ENCODE data around the gene LRFN3.

Gene LRFN3

DNA sequence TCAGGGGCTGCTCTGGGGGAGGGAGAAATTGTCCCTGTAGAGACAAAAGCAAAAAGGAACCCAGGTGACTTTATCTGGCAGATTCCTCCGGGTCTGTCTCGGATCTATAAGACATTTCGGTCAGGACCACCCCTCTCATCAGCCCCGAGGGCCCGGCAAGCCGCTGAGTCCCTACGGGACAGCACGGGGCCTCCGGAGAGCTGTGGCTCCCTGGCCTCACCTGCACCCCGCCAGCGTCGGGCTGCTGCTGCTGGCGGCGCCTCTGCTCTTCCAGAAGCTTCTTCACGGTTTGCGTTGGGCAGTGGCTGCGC is 37.7 kb upstream of the LRFN3 start:
- no peaks in the 10 kb centered on the region for H3K27me3 ChIP-seq (ENCODE audit: control insufficient read depth, insufficient read depth, low read length)
- H3K4me1 ChIP-seq (ENCODE audit: control insufficient read depth, insufficient read depth, low read length) = peaks cover 14% of the 10 kb centered on the region
- H3K4me3 ChIP-seq (ENCODE audit: low read length) = peak overlapping the region; percentile 38
- peak overlapping the region; percentile 83 for H3K9ac ChIP-seq (ENCODE audit: low read length)
- H3K9me3 ChIP-seq (ENCODE audit: control insufficient read depth, low read length) = no peaks in the 10 kb centered on the region
- no peaks in the 10 kb centered on the region for H3K36me3 ChIP-seq (ENCODE audit: control insufficient read depth, insufficient read depth, low read length)

DNA sequence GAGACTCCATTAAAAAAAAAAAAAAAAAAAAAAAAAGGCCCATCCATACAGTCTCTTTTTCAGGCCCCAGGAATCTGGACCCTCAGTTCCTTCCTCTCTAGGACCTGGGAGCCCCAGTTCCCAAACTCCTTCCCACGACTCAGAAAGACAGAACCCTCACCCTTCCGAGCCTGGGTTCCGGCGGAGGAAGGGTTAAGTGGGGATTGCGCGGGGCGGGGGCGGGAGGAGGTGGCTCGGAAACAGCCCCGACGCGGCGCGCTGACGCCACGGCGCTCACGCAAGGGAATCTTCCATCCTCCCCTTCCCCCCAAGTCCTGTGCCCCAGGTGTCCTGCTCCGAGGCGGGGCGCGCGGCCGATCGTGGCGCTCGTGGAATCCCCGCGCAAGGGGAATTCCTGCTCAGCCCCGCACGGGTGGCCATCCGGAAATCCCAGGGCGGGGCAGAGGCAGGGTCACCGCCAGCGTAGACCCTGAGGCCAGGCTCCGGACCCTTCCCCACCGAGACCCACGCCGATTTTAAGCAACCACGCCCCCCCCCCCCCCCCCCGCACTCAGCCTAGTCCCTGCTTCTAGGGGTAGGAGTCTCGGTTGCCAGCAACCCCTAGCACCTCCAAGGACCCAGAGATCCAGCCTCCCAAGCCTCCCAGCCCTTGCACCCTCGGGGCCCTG is 36.5 kb upstream of the LRFN3 start:
- Histone ChIP-seq H3K9ac (ENCODE audit: low read length) (peak overlapping the region; percentile 84), H3K27me3 (ENCODE audit: control insufficient read depth, insufficient read depth, low read length) (no peaks in the 10 kb centered on the region), H3K4me3 (ENCODE audit: low read length) (peak overlapping the region; percentile 87), H3K4me1 (ENCODE audit: control insufficient read depth, insufficient read depth, low read length) (peaks cover 17% of the 10 kb centered on the region), H3K36me3 (ENCODE audit: control insufficient read depth, insufficient read depth, low read length) (no peaks in the 10 kb centered on the region), H3K9me3 (ENCODE audit: control insufficient read depth, low read length) (no peaks in the 10 kb centered on the region)

DNA sequence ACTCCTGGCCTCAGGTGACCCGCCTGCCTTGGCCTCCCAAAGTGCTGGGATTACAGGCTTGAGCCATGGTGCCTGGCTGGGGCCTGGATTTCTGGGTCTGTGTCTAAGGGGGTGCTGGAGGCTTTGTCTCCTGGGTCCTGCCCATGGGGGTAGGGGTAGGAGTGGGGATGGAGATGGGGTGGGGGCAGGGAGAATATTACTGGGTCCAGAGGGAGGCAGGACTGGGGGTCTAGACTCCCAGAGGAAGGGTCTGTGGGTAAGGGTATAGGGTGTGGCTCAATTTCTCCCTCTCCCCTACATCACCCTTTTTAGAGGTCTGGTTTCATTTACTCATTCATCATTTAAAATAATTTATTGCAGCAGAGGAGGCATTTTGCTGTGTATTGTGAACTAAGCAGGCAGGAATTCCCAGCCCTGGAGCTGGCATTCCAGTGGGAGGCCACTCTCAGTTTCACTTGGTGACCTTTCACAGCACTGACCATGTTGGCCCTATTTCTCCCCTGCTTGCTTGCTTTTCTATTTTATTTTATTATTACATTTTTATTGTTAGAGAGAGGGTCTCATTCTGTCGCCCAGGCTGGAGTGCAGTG is 35.0 kb upstream of the LRFN3 start:
- no peak overlapping the region for H3K4me3 ChIP-seq (ENCODE audit: low read length)
- no peaks in the 10 kb centered on the region for H3K9me3 ChIP-seq (ENCODE audit: control insufficient read depth, low read length)
- no peaks in the 10 kb centered on the region for H3K27me3 ChIP-seq (ENCODE audit: control insufficient read depth, insufficient read depth, low read length)
- H3K36me3 ChIP-seq (ENCODE audit: control insufficient read depth, insufficient read depth, low read length) = no peaks in the 10 kb centered on the region
- no peak overlapping the region for H3K9ac ChIP-seq (ENCODE audit: low read length)
- H3K4me1 ChIP-seq (ENCODE audit: control insufficient read depth, insufficient read depth, low read length) = peaks cover 17% of the 10 kb centered on the region

DNA sequence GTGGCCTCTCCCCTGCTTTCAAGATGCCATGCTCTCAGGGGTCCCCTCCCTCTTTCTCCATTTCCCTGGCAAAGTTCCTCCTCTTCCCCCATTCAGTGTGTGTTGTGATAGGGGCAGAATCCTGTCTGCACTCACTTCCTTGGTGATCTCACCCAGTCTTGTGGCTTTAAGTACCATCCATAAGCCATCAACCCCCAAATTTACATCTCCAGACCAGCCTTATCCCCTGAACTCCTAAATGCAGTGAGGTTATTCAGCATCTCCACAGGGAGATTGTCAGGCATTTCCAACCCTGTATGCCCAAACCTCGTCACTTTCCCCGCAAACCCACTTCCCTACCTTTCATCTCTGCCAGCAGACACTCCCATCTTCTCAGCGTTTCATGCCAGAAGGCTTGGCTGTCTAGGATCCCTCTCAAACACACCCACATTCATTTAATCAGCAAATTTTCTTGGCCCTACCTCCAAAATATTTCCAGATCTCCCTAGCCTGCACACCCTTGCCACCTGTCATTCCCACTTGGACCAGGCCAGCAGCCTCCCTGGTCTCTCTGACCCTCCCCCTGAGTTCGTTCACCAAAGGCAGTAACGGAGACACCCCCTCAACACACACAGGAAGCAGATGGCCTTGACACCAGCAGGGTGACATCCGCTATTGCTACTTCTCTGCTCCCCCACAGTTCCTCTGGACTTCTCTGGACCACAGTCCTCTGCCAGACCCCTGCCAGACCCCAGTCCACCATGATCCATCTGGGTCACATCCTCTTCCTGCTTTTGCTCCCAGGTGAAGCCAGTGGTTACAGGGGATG is 34.1 kb upstream of the LRFN3 start, which contains the start of gene HCST:
TSS of gene HCST (plus strand) at position 676 of the 808 bp plus-strand sequence. CDS start at position 741, 65 bp downstream.
- H3K4me3 ChIP-seq (ENCODE audit: low read length) = no peak within 1 kb of the TSS
- peaks cover 17% of the 10 kb centered on the region for H3K4me1 ChIP-seq (ENCODE audit: control insufficient read depth, insufficient read depth, low read length)
- H3K9me3 ChIP-seq (ENCODE audit: control insufficient read depth, low read length) = no peaks in the 10 kb centered on the region
- H3K9ac ChIP-seq (ENCODE audit: low read length) = peak within 1 kb of the TSS; percentile 8
- H3K27me3 ChIP-seq (ENCODE audit: control insufficient read depth, insufficient read depth, low read length) = no peaks in the 10 kb centered on the region
- H3K36me3 ChIP-seq (ENCODE audit: control insufficient read depth, insufficient read depth, low read length) = no peaks in the 10 kb centered on the region

DNA sequence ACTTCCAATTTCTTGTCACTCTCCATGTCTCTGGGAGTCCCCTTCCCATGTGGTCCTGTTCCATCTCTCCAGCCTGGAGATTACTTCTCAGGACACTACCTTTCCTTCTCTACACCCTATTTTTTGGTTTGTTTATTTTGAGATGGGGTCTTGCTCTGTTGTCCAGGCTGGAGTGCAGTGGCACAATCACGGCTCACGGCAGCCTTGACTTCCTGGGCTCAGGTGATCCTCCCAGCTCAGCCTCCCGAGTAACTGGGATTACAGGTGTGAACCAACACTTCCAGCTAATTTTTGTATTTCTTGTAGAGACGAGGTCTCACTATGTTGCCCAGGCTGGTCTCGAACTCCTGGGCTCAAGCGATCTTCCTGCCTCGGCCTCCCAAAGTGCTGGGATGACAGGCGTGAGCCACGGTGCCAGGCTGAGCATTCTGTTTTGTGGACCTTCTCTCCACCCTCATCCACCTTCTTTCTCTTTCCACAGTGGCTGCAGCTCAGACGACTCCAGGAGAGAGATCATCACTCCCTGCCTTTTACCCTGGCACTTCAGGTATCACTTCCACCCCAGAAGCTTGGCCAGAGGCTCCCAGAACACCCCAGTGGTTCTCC is 33.2 kb upstream of the LRFN3 start:
- peak overlapping the region; percentile 8 for H3K9ac ChIP-seq (ENCODE audit: low read length)
- no peaks in the 10 kb centered on the region for H3K9me3 ChIP-seq (ENCODE audit: control insufficient read depth, low read length)
- no peak overlapping the region for H3K4me3 ChIP-seq (ENCODE audit: low read length)
- H3K4me1 ChIP-seq (ENCODE audit: control insufficient read depth, insufficient read depth, low read length) = peaks cover 13% of the 10 kb centered on the region
- H3K36me3 ChIP-seq (ENCODE audit: control insufficient read depth, insufficient read depth, low read length) = no peaks in the 10 kb centered on the region
- H3K27me3 ChIP-seq (ENCODE audit: control insufficient read depth, insufficient read depth, low read length) = no peaks in the 10 kb centered on the region

DNA sequence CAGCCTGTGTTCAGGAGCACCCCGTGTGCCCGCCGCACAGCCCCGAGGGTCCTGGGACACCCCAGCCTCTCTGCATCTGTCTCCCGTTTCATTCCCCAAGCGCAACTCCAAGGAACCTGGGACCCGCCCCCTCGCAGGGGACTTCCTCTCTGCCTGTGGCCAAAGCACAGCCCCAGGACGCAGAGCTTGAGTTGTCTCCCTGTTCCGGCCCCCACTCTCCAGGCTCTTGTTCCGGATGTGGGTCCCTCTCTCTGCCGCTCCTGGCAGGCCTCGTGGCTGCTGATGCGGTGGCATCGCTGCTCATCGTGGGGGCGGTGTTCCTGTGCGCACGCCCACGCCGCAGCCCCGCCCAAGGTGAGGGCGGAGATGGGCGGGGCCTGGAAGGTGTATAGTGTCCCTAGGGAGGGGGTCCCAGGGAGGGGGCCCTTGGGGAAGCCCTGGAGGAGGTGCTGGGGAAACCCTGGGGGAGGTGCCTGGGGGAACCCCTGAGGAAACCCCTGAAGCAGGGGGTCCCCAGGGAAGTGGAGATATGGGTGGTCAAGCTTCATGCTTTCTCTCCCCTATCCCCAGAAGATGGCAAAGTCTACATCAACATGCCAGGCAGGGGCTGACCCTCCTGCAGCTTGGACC is 32.5 kb upstream of the LRFN3 start:
- no peaks in the 10 kb centered on the region for H3K27me3 ChIP-seq (ENCODE audit: control insufficient read depth, insufficient read depth, low read length)
- no peaks in the 10 kb centered on the region for H3K9me3 ChIP-seq (ENCODE audit: control insufficient read depth, low read length)
- peaks cover 6% of the 10 kb centered on the region for H3K4me1 ChIP-seq (ENCODE audit: control insufficient read depth, insufficient read depth, low read length)
- no peak overlapping the region for H3K4me3 ChIP-seq (ENCODE audit: low read length)
- peak overlapping the region; percentile 8 for H3K9ac ChIP-seq (ENCODE audit: low read length)
- no peaks in the 10 kb centered on the region for H3K36me3 ChIP-seq (ENCODE audit: control insufficient read depth, insufficient read depth, low read length)

DNA sequence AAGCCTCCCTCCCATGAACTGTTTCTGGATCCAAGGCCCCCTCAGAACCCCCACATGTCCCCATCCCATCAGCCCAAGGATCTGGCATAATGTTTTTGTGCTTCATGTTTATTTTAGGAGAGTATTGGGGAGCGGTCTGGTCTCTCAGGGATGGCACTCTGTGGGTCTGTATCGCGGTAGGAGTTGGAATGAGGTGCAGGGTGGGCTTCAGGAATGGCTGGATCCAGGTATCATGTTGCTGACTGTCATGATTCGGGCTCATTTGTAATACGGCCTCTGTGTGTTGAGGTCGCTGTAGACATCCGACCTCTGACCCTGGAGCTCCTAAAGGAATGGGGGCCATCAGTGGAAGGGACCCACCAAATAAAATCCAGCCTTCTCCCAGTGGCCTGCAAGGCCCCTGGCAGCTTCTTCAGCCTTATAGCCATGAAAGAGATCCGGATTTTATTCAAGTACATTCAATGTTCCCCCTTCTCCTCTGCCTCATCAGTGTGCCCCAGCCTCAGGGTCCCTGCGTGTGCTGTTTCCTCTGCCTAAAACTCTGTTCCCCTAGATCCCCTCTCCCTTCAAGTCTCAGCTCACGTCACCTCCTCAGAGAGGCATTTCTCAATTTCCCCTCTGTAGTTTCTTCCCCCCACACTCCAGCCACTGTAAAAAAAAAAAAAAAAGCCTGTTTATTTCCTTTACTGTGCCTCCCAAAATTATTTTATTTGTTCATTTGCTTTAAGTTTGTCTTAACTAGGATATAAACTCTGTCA is 31.7 kb upstream of the LRFN3 start:
- no peaks in the 10 kb centered on the region for H3K27me3 ChIP-seq (ENCODE audit: control insufficient read depth, insufficient read depth, low read length)
- H3K4me1 ChIP-seq (ENCODE audit: control insufficient read depth, insufficient read depth, low read length) = peaks cover 6% of the 10 kb centered on the region
- H3K4me3 ChIP-seq (ENCODE audit: low read length) = no peak overlapping the region

DNA sequence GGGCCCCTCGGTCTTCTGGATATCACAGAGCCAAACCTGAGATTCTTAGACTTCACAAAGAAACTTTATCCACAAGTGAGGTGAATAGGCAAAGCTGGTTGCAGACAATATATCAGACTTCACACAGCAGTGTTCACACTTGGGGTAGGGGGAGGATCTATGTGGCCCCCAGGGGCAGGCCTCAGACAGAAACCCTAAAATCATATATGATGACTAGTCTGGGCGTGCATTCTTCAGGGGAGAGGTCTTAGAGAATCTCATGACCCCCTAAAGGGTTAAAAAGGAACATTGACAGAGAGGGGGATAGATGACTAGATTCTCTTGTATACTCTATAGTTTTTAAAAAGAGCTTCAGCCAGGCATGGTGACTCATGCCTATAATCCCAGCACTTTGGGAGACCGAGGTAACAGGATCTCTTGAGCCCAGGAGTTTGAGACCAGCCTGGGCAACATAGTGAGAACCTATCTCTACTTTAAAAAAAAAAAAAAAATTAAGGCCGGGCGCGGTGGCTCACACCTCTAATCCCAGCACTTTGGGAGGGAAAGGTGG is 30.9 kb upstream of the LRFN3 start:
- Histone ChIP-seq H3K4me3 (ENCODE audit: low read length) (no peak overlapping the region), H3K36me3 (ENCODE audit: control insufficient read depth, insufficient read depth, low read length) (no peaks in the 10 kb centered on the region), H3K9ac (ENCODE audit: low read length) (no peak overlapping the region), H3K27me3 (ENCODE audit: control insufficient read depth, insufficient read depth, low read length) (no peaks in the 10 kb centered on the region), H3K4me1 (ENCODE audit: control insufficient read depth, insufficient read depth, low read length) (peaks cover 6% of the 10 kb centered on the region), H3K9me3 (ENCODE audit: control insufficient read depth, low read length) (no peaks in the 10 kb centered on the region)

More for the DNA sequence above, 31.7 kb upstream of the LRFN3 start:
- Histone ChIP-seq H3K9ac (ENCODE audit: low read length) (no peak overlapping the region), H3K36me3 (ENCODE audit: control insufficient read depth, insufficient read depth, low read length) (no peaks in the 10 kb centered on the region), H3K9me3 (ENCODE audit: control insufficient read depth, low read length) (no peaks in the 10 kb centered on the region)

DNA sequence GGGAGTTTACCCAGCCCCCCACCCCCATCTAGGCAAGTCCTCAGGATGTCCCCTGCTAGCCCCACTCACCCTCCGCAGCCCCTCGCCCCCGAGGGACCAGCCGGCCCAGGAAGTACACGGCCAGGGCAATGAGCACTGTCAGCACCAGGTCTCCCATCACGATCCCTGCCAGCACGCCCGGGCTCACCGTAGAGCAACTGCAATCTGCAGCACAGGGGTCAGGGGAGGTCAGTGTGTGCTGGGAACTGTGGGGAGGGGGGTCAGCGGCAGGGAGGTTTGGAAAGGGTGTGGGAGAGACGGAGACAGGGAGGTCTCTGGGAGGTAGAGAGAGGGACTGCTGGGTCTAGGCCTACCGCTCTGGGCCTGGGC is 28.8 kb upstream of the LRFN3 start:
- Histone ChIP-seq H3K27me3 (ENCODE audit: control insufficient read depth, insufficient read depth, low read length) (no peaks in the 10 kb centered on the region), H3K9ac (ENCODE audit: low read length) (peak overlapping the region; percentile 22), H3K4me1 (ENCODE audit: control insufficient read depth, insufficient read depth, low read length) (peaks cover 6% of the 10 kb centered on the region), H3K4me3 (ENCODE audit: low read length) (no peak overlapping the region), H3K9me3 (ENCODE audit: control insufficient read depth, low read length) (no peaks in the 10 kb centered on the region), H3K36me3 (ENCODE audit: control insufficient read depth, insufficient read depth, low read length) (no peaks in the 10 kb centered on the region)

DNA sequence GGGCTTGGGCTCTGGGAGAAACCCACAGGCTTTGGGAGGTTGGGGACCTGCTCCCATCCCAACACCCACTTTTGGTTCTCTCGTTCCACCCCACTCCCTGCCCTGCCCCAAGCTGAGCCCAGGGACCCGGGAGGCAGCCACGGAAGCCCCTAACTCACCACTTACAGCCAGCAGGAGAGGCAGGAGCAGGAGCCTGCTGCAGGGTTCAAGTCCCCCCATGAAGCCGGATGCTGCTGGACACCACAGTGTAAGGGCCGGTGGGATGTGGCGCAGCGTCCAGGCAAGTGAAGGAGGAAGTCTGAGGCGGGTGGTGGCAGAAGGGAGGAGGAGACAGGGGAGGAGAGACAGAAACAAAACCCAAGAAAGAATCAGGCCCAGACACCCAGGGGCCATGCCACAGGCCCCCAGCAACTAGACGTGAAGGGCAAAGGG is 28.1 kb upstream of the LRFN3 start, which contains the start of gene TYROBP:
TSS of gene TYROBP (minus strand) at position 286 of the 432 bp plus-strand sequence. CDS start at position 219, 67 bp downstream.
- H3K36me3 ChIP-seq (ENCODE audit: control insufficient read depth, insufficient read depth, low read length) = no peaks in the 10 kb centered on the region
- no peaks in the 10 kb centered on the region for H3K27me3 ChIP-seq (ENCODE audit: control insufficient read depth, insufficient read depth, low read length)
- H3K4me3 ChIP-seq (ENCODE audit: low read length) = no peak within 1 kb of the TSS
- peak within 1 kb of the TSS; percentile 25 for H3K9ac ChIP-seq (ENCODE audit: low read length)
- no peaks in the 10 kb centered on the region for H3K9me3 ChIP-seq (ENCODE audit: control insufficient read depth, low read length)
- H3K4me1 ChIP-seq (ENCODE audit: control insufficient read depth, insufficient read depth, low read length) = peaks cover 6% of the 10 kb centered on the region
